CD4-positive, alpha-beta T cell treated with Interleukin-15 for 1 hour (primary cell): ENCODE measurements around the gene DCTN5.
"Not testable (repeated sequence)": the region's sequence is repeated elsewhere in the genome, so short reads cannot be mapped to it uniquely, and the experiment has no call there.

Experiments
- DNase-seq: peaks from one replicate; pipeline ENCODE4 v3.0.0-alpha.2; 2020

Gene DCTN5

GRCh38 chr16:23640931-23641765, at the start of gene DCTN5, which contains the start of gene PALB2:
TSS of gene DCTN5 (plus strand) at chr16:23641466. CDS start at chr16:23641543, 77 bp downstream.
TSS of gene PALB2 (minus strand) at chr16:23641310. CDS start at chr16:23641157, 153 bp downstream.
- DNase-seq, result peak; percentile 89

- no peak for DNase-seq
Measured at GRCh38 chr16:23594186-23594585, 47.1 kb upstream of the DCTN5 start.

GRCh38 chr16:23595246-23595950, 45.9 kb upstream of the DCTN5 start:
- no peak for DNase-seq

- peak; percentile 87 for DNase-seq
Measured at GRCh38 chr16:23595951-23596720, 45.1 kb upstream of the DCTN5 start, which contains the start of gene NDUFAB1. TSS of gene NDUFAB1 (minus strand) at chr16:23596316. CDS start at chr16:23596290, 26 bp downstream.

GRCh38 chr16:23597003-23597756, 44.1 kb upstream of the DCTN5 start:
- peak; percentile 21 for DNase-seq

- DNase-seq, result no peak
Measured at GRCh38 chr16:23607726-23608125, 33.5 kb upstream of the DCTN5 start.

GRCh38 chr16:23608194-23608593, 33.1 kb upstream of the DCTN5 start:
- no peak for DNase-seq

- DNase-seq, result no peak
Measured at GRCh38 chr16:23609929-23610328, 31.3 kb upstream of the DCTN5 start.

GRCh38 chr16:23610905-23611304, 30.4 kb upstream of the DCTN5 start:
- DNase-seq, result not testable (repeated sequence)

GRCh38 chr16:23611936-23612335, 29.3 kb upstream of the DCTN5 start:
- DNase-seq, result no peak

GRCh38 chr16:23615805-23616204, 25.5 kb upstream of the DCTN5 start:
- DNase-seq, result no peak

- DNase-seq, result no peak
Measured at GRCh38 chr16:23624092-23624491, 17.2 kb upstream of the DCTN5 start.

- no peak for DNase-seq
Measured at GRCh38 chr16:23629516-23629915, 11.8 kb upstream of the DCTN5 start.

GRCh38 chr16:23631874-23632273, 9.4 kb upstream of the DCTN5 start:
- not testable (repeated sequence) for DNase-seq

- no peak for DNase-seq
Measured at GRCh38 chr16:23634461-23635036, 6.7 kb upstream of the DCTN5 start.

GRCh38 chr16:23635958-23636357, 5.3 kb upstream of the DCTN5 start:
- DNase-seq, result no peak

GRCh38 chr16:23640615-23640930, 693 bp upstream of the DCTN5 start:
- DNase-seq, result no peak

- DNase-seq, result no peak
Measured at GRCh38 chr16:23642246-23642774, 1.0 kb downstream of the DCTN5 start.

GRCh38 chr16:23650674-23651416, 9.6 kb downstream of the DCTN5 start:
- no peak for DNase-seq

- no peak for DNase-seq
Measured at GRCh38 chr16:23651943-23652468, 10.7 kb downstream of the DCTN5 start.

GRCh38 chr16:23663918-23664317, 22.7 kb downstream of the DCTN5 start:
- no peak for DNase-seq
